ENCODE measurements around the gene ZFR2.

ZFR2 gene

DNA sequence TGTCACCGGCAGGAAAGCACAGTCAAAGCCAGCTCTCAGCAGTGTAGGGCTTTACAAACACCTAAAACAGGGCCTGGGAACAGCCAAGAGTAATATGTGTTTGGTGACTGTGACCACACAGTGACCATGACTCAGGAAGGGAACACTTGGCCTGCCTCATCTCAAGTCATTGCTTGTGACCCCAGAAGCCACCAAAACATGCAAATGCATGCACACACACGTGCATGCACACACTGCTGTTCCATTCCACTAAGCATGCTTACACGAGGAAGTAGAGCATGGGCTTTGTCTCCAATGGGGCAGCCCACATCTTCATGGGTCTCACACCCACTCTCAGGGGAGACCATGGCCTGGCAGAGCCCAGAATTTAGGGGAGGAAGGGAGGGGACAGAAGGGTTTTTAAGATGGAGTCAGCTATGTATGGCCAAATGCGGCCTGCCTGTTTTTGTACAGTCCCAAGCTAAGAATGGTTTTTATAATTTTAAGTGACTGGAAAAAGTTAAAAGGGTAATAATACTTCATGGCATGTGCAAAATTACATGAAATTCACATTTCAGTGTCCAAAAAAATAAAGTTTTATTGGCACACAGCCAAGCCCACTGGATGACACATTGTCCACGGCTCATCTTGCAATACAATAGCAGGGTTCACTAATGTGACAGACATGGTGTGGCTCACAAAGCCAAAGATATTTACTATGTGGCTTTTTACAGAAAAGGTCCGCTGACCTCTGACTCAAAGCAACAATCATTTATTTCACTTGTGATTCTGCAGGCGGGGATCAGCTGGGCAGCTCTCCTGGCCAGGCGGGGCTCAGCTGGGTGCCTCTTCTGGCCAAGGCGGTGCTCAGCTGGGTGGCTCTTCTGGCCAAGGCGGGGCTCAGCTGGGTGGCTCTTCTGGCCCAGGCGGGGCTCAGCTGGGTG lies 17.3 kb downstream of the ZFR2 start:
- peaks cover 10% of the 10 kb centered on the region for H3K9me3 ChIP-seq (ENCODE audit: control insufficient read depth, low read length)
- H3K36me3 ChIP-seq (ENCODE audit: control insufficient read depth, insufficient read depth, low read length) = peaks cover 5% of the 10 kb centered on the region
- H3K4me3 ChIP-seq (ENCODE audit: extremely low read depth, insufficient read depth, low read length, poor library complexity, severe bottlenecking) = no peak overlapping the region
- no peaks in the 10 kb centered on the region for H3K4me1 ChIP-seq (ENCODE audit: control insufficient read depth, insufficient read depth, low read length, poor library complexity, severe bottlenecking)
- no peak overlapping the region for H3K27ac ChIP-seq (ENCODE audit: low read depth, low read length, severe bottlenecking)
- 93 to 99% methylated on average over 9 to 11 of the region's 11 CpGs for WGBS, 2 experiments (ENCODE audit: insufficient coverage in 2 of 2)

DNA sequence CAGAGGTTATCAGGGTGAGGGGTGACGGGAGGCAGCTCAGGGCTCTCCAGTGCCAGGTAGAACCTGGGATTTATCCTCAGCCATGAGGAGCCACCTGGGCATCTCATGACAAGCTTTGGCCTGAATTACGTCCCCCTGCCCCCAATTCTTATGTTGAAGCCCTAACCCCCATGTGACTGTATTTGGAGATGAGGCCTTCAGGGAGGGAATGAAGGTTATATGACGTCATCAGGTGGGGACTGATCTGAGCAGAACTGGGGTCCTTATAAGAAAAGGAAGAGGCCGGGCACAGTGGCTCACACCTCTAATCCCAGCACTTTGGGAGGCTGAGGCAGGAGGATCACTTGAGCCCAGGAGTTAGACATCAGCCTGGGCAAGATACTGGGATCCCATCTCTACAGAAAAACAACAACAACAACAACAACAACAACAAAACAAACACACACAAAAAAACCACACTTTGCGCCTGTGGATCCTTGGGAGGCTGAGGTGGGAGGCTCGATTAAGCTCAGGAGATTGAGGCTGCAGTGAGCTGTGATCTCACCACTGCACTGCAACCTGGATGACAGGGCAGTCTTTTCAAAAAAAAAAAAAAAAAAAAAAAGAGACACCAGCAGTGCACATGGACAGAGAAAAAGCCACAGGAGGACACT lies 18.4 kb downstream of the ZFR2 start:
- no peak overlapping the region for H3K4me3 ChIP-seq (ENCODE audit: extremely low read depth, insufficient read depth, low read length, poor library complexity, severe bottlenecking)
- no peaks in the 10 kb centered on the region for H3K4me1 ChIP-seq (ENCODE audit: control insufficient read depth, insufficient read depth, low read length, poor library complexity, severe bottlenecking)
- H3K27ac ChIP-seq (ENCODE audit: low read depth, low read length, severe bottlenecking) = no peak overlapping the region
- peaks cover 10% of the 10 kb centered on the region for H3K9me3 ChIP-seq (ENCODE audit: control insufficient read depth, low read length)
- peaks cover 5% of the 10 kb centered on the region for H3K36me3 ChIP-seq (ENCODE audit: control insufficient read depth, insufficient read depth, low read length)
- 62 to 86% methylated on average over 3 to 4 of the region's 6 CpGs for WGBS, 2 experiments (ENCODE audit: insufficient coverage in 2 of 2)

GRCh38 chr19:3849787-3850186 lies 19.1 kb downstream of the ZFR2 start:
- no peak overlapping the region for H3K4me3 ChIP-seq (ENCODE audit: extremely low read depth, insufficient read depth, low read length, poor library complexity, severe bottlenecking)
- 95 to 98% methylated on average over 8 to 12 of the region's 12 CpGs for WGBS, 2 experiments (ENCODE audit: insufficient coverage in 2 of 2)
- no peak overlapping the region for H3K27ac ChIP-seq (ENCODE audit: low read depth, low read length, severe bottlenecking)

GRCh38 chr19:3849092-3849491 lies 19.7 kb downstream of the ZFR2 start:
- no peak overlapping the region for H3K4me3 ChIP-seq (ENCODE audit: extremely low read depth, insufficient read depth, low read length, poor library complexity, severe bottlenecking)
- H3K27ac ChIP-seq (ENCODE audit: low read depth, low read length, severe bottlenecking) = no peak overlapping the region
- WGBS, 2 experiments (ENCODE audit: insufficient coverage in 2 of 2) = 79 to 93% methylated on average over 2 to 5 of the region's 5 CpGs
- H3K4me1 ChIP-seq (ENCODE audit: control insufficient read depth, insufficient read depth, low read length, poor library complexity, severe bottlenecking) = no peaks in the 10 kb centered on the region
- peaks cover 5% of the 10 kb centered on the region for H3K36me3 ChIP-seq (ENCODE audit: control insufficient read depth, insufficient read depth, low read length)
- peaks cover 10% of the 10 kb centered on the region for H3K9me3 ChIP-seq (ENCODE audit: control insufficient read depth, low read length)

More at GRCh38 chr19:3849787-3850186, 19.1 kb downstream of the ZFR2 start:
- H3K4me1 ChIP-seq (ENCODE audit: control insufficient read depth, insufficient read depth, low read length, poor library complexity, severe bottlenecking) = no peaks in the 10 kb centered on the region
- peaks cover 5% of the 10 kb centered on the region for H3K36me3 ChIP-seq (ENCODE audit: control insufficient read depth, insufficient read depth, low read length)
- peaks cover 10% of the 10 kb centered on the region for H3K9me3 ChIP-seq (ENCODE audit: control insufficient read depth, low read length)

DNA sequence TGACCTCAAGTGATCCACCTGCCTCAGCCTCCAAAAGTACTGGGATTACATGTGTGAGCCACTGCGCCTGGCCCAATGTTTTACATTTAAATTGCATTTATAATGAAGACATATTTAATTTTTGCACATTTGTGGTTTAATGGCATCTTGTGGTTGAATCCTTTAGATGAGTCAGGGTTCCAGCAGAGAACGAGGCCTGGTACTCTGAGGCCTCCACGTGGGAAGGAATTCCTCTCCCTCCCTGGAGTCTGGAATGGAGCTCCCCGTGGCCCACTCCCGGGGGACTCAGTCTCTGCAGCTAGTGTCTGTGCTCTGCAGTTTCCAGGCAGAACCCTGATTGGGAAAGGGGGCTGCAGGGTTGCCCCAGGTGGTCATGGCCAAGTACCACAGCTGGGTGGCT lies 24.2 kb downstream of the ZFR2 start:
- no peaks in the 10 kb centered on the region for H3K36me3 ChIP-seq (ENCODE audit: control insufficient read depth, insufficient read depth, low read length)
- 86 to 89% methylated on average over 3 to 4 of the region's 5 CpGs for WGBS, 2 experiments (ENCODE audit: insufficient coverage in 2 of 2)
- H3K4me1 ChIP-seq (ENCODE audit: control insufficient read depth, insufficient read depth, low read length, poor library complexity, severe bottlenecking) = no peaks in the 10 kb centered on the region
- no peaks in the 10 kb centered on the region for H3K9me3 ChIP-seq (ENCODE audit: control insufficient read depth, low read length)
- no peak overlapping the region for H3K27ac ChIP-seq (ENCODE audit: low read depth, low read length, severe bottlenecking)
- H3K4me3 ChIP-seq (ENCODE audit: extremely low read depth, insufficient read depth, low read length, poor library complexity, severe bottlenecking) = no peak overlapping the region

DNA sequence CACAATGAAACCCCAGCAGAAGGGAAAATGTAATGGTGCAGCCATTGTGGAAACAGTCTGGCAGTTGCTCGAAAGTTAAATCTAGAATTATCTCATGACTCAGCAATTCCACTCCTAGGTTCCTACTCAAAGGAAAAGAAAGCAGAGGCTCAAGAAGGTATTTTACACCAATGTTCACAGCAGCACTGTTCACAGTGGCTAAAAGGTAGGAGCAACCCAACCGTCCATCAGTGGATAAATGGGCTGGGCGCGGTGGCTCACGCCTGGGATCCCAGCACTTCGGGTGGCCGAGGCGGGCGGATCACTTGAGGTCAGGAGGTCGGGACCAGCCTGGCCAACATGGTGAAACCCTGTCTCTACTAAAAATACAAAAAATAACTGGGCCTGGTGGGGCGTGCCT lies 25.9 kb downstream of the ZFR2 start:
- no peaks in the 10 kb centered on the region for H3K9me3 ChIP-seq (ENCODE audit: control insufficient read depth, low read length)
- no peaks in the 10 kb centered on the region for H3K4me1 ChIP-seq (ENCODE audit: control insufficient read depth, insufficient read depth, low read length, poor library complexity, severe bottlenecking)
- WGBS, 2 experiments (ENCODE audit: insufficient coverage in 2 of 2) = 84 to 90% methylated on average over 9 to 10 of the region's 11 CpGs

GRCh38 chr19:3840804-3841203 lies 28.0 kb downstream of the ZFR2 start:
- Histone ChIP-seq H3K4me3 (ENCODE audit: extremely low read depth, insufficient read depth, low read length, poor library complexity, severe bottlenecking) (no peak overlapping the region), H3K9me3 (ENCODE audit: control insufficient read depth, low read length) (peaks cover 6% of the 10 kb centered on the region), H3K27ac (ENCODE audit: low read depth, low read length, severe bottlenecking) (no peak overlapping the region), H3K36me3 (ENCODE audit: control insufficient read depth, insufficient read depth, low read length) (no peaks in the 10 kb centered on the region), H3K4me1 (ENCODE audit: control insufficient read depth, insufficient read depth, low read length, poor library complexity, severe bottlenecking) (no peaks in the 10 kb centered on the region)
- 90 to 91% methylated on average over 6 to 10 of the region's 10 CpGs for WGBS, 2 experiments (ENCODE audit: insufficient coverage in 2 of 2)

More for the DNA sequence above, 25.9 kb downstream of the ZFR2 start:
- Histone ChIP-seq H3K27ac (ENCODE audit: low read depth, low read length, severe bottlenecking) (no peak overlapping the region), H3K36me3 (ENCODE audit: control insufficient read depth, insufficient read depth, low read length) (no peaks in the 10 kb centered on the region), H3K4me3 (ENCODE audit: extremely low read depth, insufficient read depth, low read length, poor library complexity, severe bottlenecking) (no peak overlapping the region)

DNA sequence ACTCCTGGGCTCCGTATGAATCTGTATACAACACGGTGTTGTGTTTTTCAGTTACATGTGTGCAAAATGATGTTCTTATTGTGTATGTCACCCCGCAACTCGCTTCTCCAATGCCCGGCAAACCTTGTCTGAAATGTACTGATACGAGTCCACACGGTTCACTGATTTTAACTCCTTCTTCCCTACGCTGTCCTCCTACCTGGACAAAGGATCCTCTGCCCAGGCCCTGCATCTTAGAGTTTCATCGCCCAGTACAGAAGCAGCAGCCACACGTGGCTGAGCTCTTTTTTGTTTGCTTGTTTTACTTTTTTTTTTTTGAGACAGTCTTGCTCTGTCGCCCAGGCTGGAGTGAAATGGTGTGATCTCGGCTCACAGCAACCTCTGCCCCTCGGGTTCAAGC lies 28.9 kb downstream of the ZFR2 start:
- Histone ChIP-seq H3K36me3 (ENCODE audit: control insufficient read depth, insufficient read depth, low read length) (no peaks in the 10 kb centered on the region), H3K4me3 (ENCODE audit: extremely low read depth, insufficient read depth, low read length, poor library complexity, severe bottlenecking) (no peak overlapping the region), H3K4me1 (ENCODE audit: control insufficient read depth, insufficient read depth, low read length, poor library complexity, severe bottlenecking) (no peaks in the 10 kb centered on the region), H3K9me3 (ENCODE audit: control insufficient read depth, low read length) (peaks cover 6% of the 10 kb centered on the region), H3K27ac (ENCODE audit: low read depth, low read length, severe bottlenecking) (no peak overlapping the region)
- 79 to 87% methylated on average over 9 to 10 of the region's 13 CpGs for WGBS, 2 experiments (ENCODE audit: insufficient coverage in 2 of 2)

DNA sequence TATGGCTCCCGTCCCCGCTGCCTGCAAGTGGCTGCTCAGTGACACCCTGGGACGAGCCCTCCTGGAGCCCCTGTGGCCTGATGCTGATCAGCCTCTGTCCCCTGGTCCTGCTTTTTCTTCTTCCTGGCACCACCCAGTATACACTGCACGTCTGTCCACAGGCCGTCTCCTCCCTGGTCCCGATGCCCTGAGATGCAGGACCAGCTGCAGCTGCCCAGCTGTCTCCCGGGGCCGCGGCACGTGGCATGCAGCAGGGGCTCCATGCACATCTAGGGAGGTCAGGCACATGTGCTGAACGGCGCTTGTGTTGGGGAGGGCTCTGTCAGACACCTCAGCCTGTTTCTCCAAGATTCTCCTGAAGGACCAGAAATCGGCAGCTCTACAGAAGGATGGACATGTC lies 30.2 kb downstream of the ZFR2 start:
- H3K27ac ChIP-seq (ENCODE audit: low read depth, low read length, severe bottlenecking) = no peak overlapping the region
- no peaks in the 10 kb centered on the region for H3K36me3 ChIP-seq (ENCODE audit: control insufficient read depth, insufficient read depth, low read length)
- WGBS, 2 experiments (ENCODE audit: insufficient coverage in 2 of 2) = 87 to 92% methylated on average over 12 to 13 of the region's 13 CpGs
- no peak overlapping the region for H3K4me3 ChIP-seq (ENCODE audit: extremely low read depth, insufficient read depth, low read length, poor library complexity, severe bottlenecking)
- H3K9me3 ChIP-seq (ENCODE audit: control insufficient read depth, low read length) = peaks cover 6% of the 10 kb centered on the region
- no peaks in the 10 kb centered on the region for H3K4me1 ChIP-seq (ENCODE audit: control insufficient read depth, insufficient read depth, low read length, poor library complexity, severe bottlenecking)

- H3K9me3 ChIP-seq (ENCODE audit: control insufficient read depth, low read length) = peaks cover 6% of the 10 kb centered on the region
- 95 to 96% methylated on average over 19 of the region's 19 CpGs for WGBS, 2 experiments (ENCODE audit: insufficient coverage in 2 of 2)
- no peak overlapping the region for H3K4me3 ChIP-seq (ENCODE audit: extremely low read depth, insufficient read depth, low read length, poor library complexity, severe bottlenecking)
- no peaks in the 10 kb centered on the region for H3K36me3 ChIP-seq (ENCODE audit: control insufficient read depth, insufficient read depth, low read length)
- no peaks in the 10 kb centered on the region for H3K4me1 ChIP-seq (ENCODE audit: control insufficient read depth, insufficient read depth, low read length, poor library complexity, severe bottlenecking)
- H3K27ac ChIP-seq (ENCODE audit: low read depth, low read length, severe bottlenecking) = no peak overlapping the region
These were observed 30.9 kb downstream of the ZFR2 start for GRCh38 chr19:3837922-3838321.

DNA sequence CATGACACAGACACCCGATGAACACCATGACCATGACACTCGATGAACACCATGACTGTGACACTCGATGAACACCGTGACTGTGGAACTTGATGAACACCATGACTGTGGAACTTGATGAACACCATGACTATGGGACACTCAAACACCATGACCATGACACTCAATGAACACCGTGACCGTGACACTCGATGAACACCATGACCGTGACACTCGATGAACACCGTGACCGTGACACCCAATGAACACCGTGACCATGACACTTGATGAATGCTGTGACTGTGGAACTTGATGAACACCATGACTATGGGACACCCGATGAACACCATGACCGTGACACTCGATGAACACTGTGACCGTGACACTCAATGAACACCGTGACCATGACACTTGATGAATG lies 31.5 kb downstream of the ZFR2 start:
- no peaks in the 10 kb centered on the region for H3K4me1 ChIP-seq (ENCODE audit: control insufficient read depth, insufficient read depth, low read length, poor library complexity, severe bottlenecking)
- H3K36me3 ChIP-seq (ENCODE audit: control insufficient read depth, insufficient read depth, low read length) = no peaks in the 10 kb centered on the region
- H3K27ac ChIP-seq (ENCODE audit: low read depth, low read length, severe bottlenecking) = no peak overlapping the region
- no peak overlapping the region for H3K4me3 ChIP-seq (ENCODE audit: extremely low read depth, insufficient read depth, low read length, poor library complexity, severe bottlenecking)
- WGBS, 2 experiments (ENCODE audit: insufficient coverage in 2 of 2) = 93 to 96% methylated on average over 17 of the region's 17 CpGs
- peaks cover 6% of the 10 kb centered on the region for H3K9me3 ChIP-seq (ENCODE audit: control insufficient read depth, low read length)

Measured in mesodermal cell (in vitro differentiated cells).